ENCODE data around the gene NXNL1. TPM values are rescaled to one million over a fixed set of nuclear protein-coding genes. Genes with fewer than 3 reads are reported as not detected.
A peak's percentile ranks its signal among the peaks of the same experiment; 100 is the strongest.

Gene NXNL1
- total and polyA plus RNA-seq, 11 donors: 0.32 to 1.1 (median 0.60) TPM; not detected in 6

DNA sequence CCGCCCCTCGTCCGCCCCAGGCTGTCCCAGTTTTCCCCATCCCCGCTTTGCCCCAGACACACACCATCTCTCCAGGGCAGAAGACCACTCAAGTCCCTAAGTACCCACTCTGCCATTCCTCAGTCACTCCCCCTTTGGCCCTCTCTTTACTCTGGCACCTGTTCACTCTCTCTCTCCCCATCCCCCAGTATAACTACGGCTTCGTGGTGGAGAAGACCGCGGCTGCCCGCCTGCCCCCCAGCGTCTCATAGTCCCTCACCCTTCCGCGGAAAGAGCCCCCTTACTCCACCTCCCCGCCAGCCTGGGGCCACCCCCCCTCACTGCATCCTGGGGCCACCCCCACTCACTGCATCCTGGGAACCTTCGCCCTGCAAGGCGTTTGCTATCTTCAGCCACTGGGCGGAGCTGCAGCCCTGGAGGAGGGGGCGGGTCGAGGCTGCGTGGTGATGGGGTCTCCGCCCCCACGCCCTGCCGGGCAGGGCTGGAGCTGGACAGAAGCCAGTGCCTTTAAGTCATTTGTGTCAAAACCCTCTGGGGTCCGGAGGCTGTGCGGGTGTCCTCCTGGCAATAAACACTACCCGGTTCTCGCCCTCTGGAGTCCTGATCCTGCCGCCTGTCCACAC is 35.9 kb downstream of the NXNL1 start:
- peak in 1 of 5 donors; percentile 24 for DNase-seq

DNA sequence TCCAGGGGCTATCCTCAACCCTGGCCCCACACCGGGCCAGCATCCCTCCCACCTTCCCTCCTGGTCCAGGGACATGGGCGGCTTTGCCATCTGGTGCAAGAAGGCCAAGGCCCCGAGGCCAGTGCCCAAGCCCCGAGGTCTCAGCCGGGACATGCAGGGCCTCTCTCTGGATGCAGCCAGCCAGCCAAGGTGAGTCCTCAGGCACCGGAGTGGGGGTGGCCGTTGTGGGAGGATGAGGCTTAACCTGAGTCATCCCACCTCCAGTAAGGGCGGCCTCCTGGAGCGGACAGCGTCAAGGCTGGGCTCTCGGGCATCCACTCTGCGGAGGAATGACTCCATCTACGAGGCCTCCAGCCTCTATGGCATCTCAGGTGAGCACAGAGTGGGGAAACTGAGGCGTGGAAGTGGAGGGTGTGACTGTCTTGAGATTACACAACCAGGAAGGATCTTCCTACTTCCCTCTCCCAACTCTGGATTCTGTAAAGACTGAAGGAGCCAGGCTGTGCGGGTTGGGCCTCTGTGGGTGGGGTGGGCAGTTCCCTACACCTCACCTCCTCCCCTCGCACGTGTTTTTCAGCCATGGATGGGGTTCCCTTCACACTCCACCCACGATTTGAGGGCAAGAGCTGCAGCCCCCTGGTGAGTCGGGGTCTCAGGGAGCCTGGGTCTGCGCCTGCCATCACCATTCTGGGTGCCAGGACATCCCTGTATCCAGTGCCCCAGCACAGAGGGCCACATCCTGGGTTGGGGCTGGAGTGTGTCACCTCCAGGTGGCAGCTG is 37.1 kb downstream of the NXNL1 start:
- Histone ChIP-seq H3K36me3 (peaks cover 0 to 11% (median 0%) of the 10 kb centered on the region in 9 donors), H3K4me1 (peaks cover 0 to 23% (median 10%) of the 10 kb centered on the region in 12 donors), H3K9me3 (no peaks in the 10 kb centered on the region), H3K27me3 (no peaks in the 10 kb centered on the region), H3K27ac (no peak overlapping the region), H3K4me3 (no peak overlapping the region)
- TF ChIP-seq, protein P1, sequence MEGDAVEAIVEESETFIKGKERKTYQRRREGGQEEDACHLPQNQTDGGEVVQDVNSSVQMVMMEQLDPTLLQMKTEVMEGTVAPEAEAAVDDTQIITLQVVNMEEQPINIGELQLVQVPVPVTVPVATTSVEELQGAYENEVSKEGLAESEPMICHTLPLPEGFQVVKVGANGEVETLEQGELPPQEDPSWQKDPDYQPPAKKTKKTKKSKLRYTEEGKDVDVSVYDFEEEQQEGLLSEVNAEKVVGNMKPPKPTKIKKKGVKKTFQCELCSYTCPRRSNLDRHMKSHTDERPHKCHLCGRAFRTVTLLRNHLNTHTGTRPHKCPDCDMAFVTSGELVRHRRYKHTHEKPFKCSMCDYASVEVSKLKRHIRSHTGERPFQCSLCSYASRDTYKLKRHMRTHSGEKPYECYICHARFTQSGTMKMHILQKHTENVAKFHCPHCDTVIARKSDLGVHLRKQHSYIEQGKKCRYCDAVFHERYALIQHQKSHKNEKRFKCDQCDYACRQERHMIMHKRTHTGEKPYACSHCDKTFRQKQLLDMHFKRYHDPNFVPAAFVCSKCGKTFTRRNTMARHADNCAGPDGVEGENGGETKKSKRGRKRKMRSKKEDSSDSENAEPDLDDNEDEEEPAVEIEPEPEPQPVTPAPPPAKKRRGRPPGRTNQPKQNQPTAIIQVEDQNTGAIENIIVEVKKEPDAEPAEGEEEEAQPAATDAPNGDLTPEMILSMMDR (IDR thresholded peaks at IDR 0.05): no peak
- no peak for TF ChIP-seq POLR2A (IDR thresholded peaks at IDR 0.05)
- no peak for DNase-seq
- 90 to 95% (median 94%) methylated on average over 16 to 20 of the region's 20 CpGs for WGBS, 4 donors
- intact Hi-C loops (cut with DNase I): loop anchor here in 1 of 10 donors (5.0 kb wide), 1 partner anchor 39 kb away; the partner anchor contains the start of gene NXNL1
- ATAC-seq: no peak

More for the DNA sequence above, 35.9 kb downstream of the NXNL1 start:
- Histone ChIP-seq H3K9me3 (no peaks in the 10 kb centered on the region), H3K27ac (no peak overlapping the region), H3K4me3 (no peak overlapping the region), H3K4me1 (peaks cover 0 to 15% (median 6%) of the 10 kb centered on the region in 12 donors), H3K27me3 (no peaks in the 10 kb centered on the region), H3K36me3 (peaks cover 0 to 11% (median 0%) of the 10 kb centered on the region in 9 donors)
- TF ChIP-seq, protein P1 (IDR thresholded peaks at IDR 0.05): peak in 10 of 12 donors; percentile 14 to 46 (median 32)
- TF ChIP-seq POLR2A (IDR thresholded peaks at IDR 0.05): no peak
- intact Hi-C loops (cut with DNase I): loop anchor here in 1 of 10 donors (5.0 kb wide), 1 partner anchor 37 kb away; the partner anchor contains the start of gene NXNL1
- WGBS, 4 donors: 27 to 41% (median 33%) methylated on average over 18 to 27 of the region's 27 CpGs
- peak; percentile 18 to 54 (median 43) for ATAC-seq

DNA sequence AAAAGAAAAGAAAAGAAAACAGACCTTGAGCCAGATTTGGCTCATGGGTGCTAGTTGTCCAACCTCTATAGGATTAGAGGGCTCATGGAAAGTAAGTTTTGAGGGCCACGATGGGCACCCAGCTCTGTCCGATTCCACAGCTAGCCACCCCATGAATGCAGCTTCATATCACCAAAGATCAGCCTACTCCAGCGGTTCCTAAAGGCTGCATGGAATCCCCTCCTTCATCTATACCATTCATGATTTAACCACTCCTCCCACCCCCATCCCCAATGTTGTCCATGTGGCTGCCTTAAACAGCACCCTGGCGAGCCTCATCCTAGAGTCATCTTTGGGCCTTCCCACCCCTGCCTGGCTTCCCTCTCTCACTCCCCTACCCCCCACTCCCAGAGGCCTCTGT is 38.8 kb downstream of the NXNL1 start:
- peaks cover 0 to 11% (median 0%) of the 10 kb centered on the region in 9 donors for H3K36me3 ChIP-seq
- ATAC-seq (no peak), DNase-seq (no peak)
- peaks cover 0 to 23% (median 10%) of the 10 kb centered on the region in 12 donors for H3K4me1 ChIP-seq
- no peak overlapping the region for H3K27ac ChIP-seq
- intact Hi-C loops (cut with DNase I): loop anchor here in 1 of 10 donors (5.0 kb wide), 1 partner anchor 40 kb away; the partner anchor contains the start of gene NXNL1
- H3K27me3 ChIP-seq: no peaks in the 10 kb centered on the region
- no peaks in the 10 kb centered on the region for H3K9me3 ChIP-seq
- H3K4me3 ChIP-seq: no peak overlapping the region
- 95 to 99% (median 97%) methylated on average over 4 of the region's 4 CpGs for WGBS, 4 donors
- TF ChIP-seq, protein P1 (IDR thresholded peaks at IDR 0.05): no peak
- TF ChIP-seq POLR2A (IDR thresholded peaks at IDR 0.05): no peak

All from heart left ventricle (tissue), 16 donors.